Mucosa of rectum (tissue), 2 donors: ENCODE measurements around the gene LILRB5.
"Not testable (repeated sequence)": the region's sequence is repeated elsewhere in the genome, so short reads cannot be mapped to it uniquely, and the experiment has no call there.

Experiments
- H3K27ac ChIP-seq, 2 donors: one replicate each; pipeline ENCODE4 v1.7.0; 2013; ENCODE audit warnings: inconsistent platforms in 2 of 2, low read depth in 2 of 2, low read length in 2 of 2
- H3K27me3 ChIP-seq, 2 donors: one replicate each; pipeline ENCODE4 v1.7.0; 2013; ENCODE audit warnings: low read length in 2 of 2; ENCODE audit not compliant: control insufficient read depth in 2 of 2, insufficient read depth in 2 of 2
- H3K36me3 ChIP-seq, 2 donors: one replicate each; pipeline ENCODE4 v1.7.0; 2013; ENCODE audit warnings: low read length in 2 of 2; ENCODE audit not compliant: control insufficient read depth in 2 of 2, insufficient read depth in 2 of 2
- H3K4me1 ChIP-seq, 2 donors: one replicate each; pipeline ENCODE4 v1.7.0; 2013; ENCODE audit warnings: low read length in 2 of 2, mild to moderate bottlenecking in 1 of 2; ENCODE audit not compliant: control insufficient read depth in 2 of 2, insufficient read depth in 2 of 2
- H3K4me3 ChIP-seq, 2 donors: one replicate each; pipeline ENCODE4 v1.7.0; 2013; ENCODE audit warnings: low read length in 2 of 2
- H3K9ac ChIP-seq, 2 donors: one replicate each; pipeline ENCODE4 v1.7.0; 2013; ENCODE audit warnings: low read length in 2 of 2, low read depth in 1 of 2, mild to moderate bottlenecking in 1 of 2
- H3K9me3 ChIP-seq, 2 donors: one replicate each; pipeline ENCODE4 v1.7.0; 2013; ENCODE audit warnings: low read length in 2 of 2; ENCODE audit not compliant: control insufficient read depth in 2 of 2
- donor health status: healthy.
- donor health status: Normal muscosa, but diverticular disease.

LILRB5 gene

DNA sequence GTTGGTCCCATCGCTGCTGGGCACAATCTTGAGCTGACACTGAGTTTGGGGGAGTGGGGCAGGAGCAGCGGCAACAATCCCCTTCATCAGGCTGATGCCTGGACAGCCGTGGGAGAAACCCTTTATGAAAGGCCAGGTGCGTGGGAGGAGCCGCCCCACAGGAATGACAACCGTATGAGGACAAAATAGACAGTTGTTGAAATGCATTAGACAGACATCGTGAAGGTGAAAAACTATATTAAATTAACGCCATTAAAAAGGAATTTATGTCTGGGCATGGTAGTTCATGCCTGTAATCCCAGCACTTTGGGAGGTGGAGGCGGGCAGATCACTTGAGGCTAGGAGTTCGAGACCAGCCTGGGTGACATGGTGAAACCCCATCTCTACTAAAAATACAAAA is 32.5 kb downstream of the LILRB5 start:
- not testable (repeated sequence) for H3K27ac ChIP-seq, H3K9me3 ChIP-seq, H3K27me3 ChIP-seq, H3K36me3 ChIP-seq, H3K9ac ChIP-seq, H3K4me3 ChIP-seq, H3K4me1 ChIP-seq

GRCh38 chr19:54223937-54224281 is 33.2 kb downstream of the LILRB5 start:
- not testable (repeated sequence) for H3K27ac ChIP-seq, H3K9ac ChIP-seq, H3K9me3 ChIP-seq, H3K4me1 ChIP-seq, H3K36me3 ChIP-seq, H3K27me3 ChIP-seq, H3K4me3 ChIP-seq

- H3K27ac ChIP-seq, H3K9me3 ChIP-seq, H3K27me3 ChIP-seq, H3K4me3 ChIP-seq, H3K4me1 ChIP-seq, H3K36me3 ChIP-seq, H3K9ac ChIP-seq: not testable (repeated sequence)
Measured at GRCh38 chr19:54223277-54223936, 33.7 kb downstream of the LILRB5 start.

DNA sequence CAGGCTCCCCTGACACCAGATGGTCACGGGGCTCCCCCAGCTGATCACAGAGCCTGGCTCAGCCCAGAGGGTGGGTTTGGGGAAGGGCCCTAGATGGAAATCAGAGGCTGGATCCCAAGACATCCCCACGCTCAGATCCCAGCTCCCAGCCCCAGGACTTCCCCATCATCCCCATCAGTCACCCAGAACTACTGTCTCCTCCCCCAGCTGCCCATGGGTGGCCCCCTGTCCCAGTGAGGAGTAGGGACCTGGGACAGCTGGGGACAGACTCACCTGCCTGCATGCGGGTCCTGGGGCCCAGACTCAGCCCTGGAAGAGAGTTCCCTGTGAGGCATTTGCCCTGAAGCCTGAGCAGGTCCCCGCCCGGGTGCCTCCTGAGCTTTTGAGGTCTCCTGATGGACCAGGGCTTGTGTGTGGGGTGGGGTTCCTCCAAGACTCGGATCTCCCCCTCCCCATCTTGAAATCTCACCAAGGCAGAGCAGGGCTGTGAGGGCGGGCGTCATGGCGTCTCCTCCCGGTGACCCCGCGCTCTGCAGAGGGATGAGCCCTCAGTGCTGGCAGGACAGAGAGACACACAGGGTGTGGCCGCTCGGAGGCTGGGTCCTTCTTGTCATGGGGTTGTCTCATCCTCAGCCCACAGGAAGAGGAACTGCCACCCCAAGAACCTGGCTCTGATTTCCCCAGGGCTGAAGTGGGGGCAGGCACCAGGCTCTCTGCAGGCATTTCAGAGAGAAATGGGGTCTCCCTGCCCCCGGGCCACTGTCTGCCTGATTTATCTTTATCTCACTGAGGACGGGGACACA is 34.4 kb downstream of the LILRB5 start, which contains the start of gene LILRB3:
TSS of gene LILRB3 (minus strand) at position 534 of the 803 bp plus-strand sequence. CDS start at position 503, 31 bp downstream.
- not testable (repeated sequence) for H3K4me1 ChIP-seq, H3K27ac ChIP-seq, H3K9ac ChIP-seq, H3K36me3 ChIP-seq, H3K27me3 ChIP-seq, H3K4me3 ChIP-seq, H3K9me3 ChIP-seq

DNA sequence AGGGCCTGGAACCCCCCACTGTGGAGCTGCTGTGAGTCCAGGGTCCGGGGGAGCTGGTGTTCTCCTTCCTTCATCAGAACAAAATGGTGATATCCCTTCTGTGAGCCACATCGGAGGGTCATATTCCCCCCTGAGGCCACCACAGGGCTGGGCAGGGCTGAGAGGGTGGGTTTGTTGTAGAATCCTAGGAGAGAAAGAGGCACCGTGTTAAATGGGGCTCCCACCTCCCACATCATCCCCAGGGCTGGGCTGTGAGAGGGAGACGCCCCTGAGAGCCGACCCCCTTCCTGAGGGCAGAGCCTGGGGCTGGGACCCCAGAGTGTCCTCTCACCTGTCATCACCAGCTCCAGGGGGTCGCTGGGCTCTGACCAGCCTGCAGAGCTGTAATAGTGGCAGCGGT is 35.1 kb downstream of the LILRB5 start:
- H3K27ac ChIP-seq: not testable (repeated sequence)

GRCh38 chr19:54219702-54220101 is 37.4 kb downstream of the LILRB5 start:
- not testable (repeated sequence) for H3K9ac ChIP-seq, H3K27ac ChIP-seq, H3K27me3 ChIP-seq, H3K36me3 ChIP-seq, H3K9me3 ChIP-seq, H3K4me3 ChIP-seq, H3K4me1 ChIP-seq

More for the DNA sequence above, 35.1 kb downstream of the LILRB5 start:
- H3K36me3 ChIP-seq, H3K9me3 ChIP-seq, H3K27me3 ChIP-seq, H3K9ac ChIP-seq, H3K4me1 ChIP-seq, H3K4me3 ChIP-seq: not testable (repeated sequence)

- no peaks in the 10 kb centered on the region for H3K9me3 ChIP-seq
- no peaks in the 10 kb centered on the region for H3K4me1 ChIP-seq
- H3K9ac ChIP-seq: no peak overlapping the region
- H3K4me3 ChIP-seq: no peak overlapping the region
- no peaks in the 10 kb centered on the region for H3K36me3 ChIP-seq
- H3K27ac ChIP-seq: no peak overlapping the region
- no peaks in the 10 kb centered on the region for H3K27me3 ChIP-seq
Measured at GRCh38 chr19:54218960-54219661, 38.0 kb downstream of the LILRB5 start.

DNA sequence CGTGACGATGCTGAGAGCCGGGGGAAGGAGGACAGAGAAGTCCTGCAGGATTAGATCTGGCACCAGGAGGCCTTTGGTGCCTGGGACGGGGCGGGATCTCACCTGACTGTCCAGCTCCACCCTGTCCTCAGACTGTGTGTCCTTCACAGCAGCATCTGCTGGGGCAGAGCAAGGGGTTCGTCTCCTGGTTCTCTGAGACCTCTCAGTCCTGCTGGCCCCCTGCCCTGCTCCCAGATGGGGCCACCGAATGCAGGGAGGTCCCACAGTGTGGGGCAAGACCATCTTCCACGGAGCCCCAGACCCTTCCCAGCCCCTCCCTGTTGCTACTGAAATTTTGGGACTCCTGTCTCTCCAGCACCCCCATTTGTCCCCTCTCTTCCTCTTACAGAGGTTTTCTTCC is 38.8 kb downstream of the LILRB5 start:
- Histone ChIP-seq H3K36me3 (no peaks in the 10 kb centered on the region), H3K4me1 (no peaks in the 10 kb centered on the region), H3K27ac (no peak overlapping the region), H3K9ac (no peak overlapping the region), H3K9me3 (no peaks in the 10 kb centered on the region), H3K4me3 (no peak overlapping the region), H3K27me3 (no peaks in the 10 kb centered on the region)

- H3K27ac ChIP-seq, H3K4me1 ChIP-seq, H3K4me3 ChIP-seq, H3K27me3 ChIP-seq, H3K9me3 ChIP-seq, H3K9ac ChIP-seq, H3K36me3 ChIP-seq: not testable (repeated sequence)
Measured at GRCh38 chr19:54217517-54218247, 39.4 kb downstream of the LILRB5 start.

GRCh38 chr19:54216869-54217268 is 40.2 kb downstream of the LILRB5 start:
- Histone ChIP-seq H3K36me3 (no peaks in the 10 kb centered on the region), H3K27ac (no peak overlapping the region), H3K9me3 (no peaks in the 10 kb centered on the region), H3K9ac (no peak overlapping the region), H3K4me3 (no peak overlapping the region), H3K27me3 (no peaks in the 10 kb centered on the region), H3K4me1 (no peaks in the 10 kb centered on the region)
